GM21423 (cell line): ENCODE measurements around the gene B4GALT2.

Experiments used
- ATAC-seq: cut with Tn5 transposase; IDR thresholded peaks from one replicate; pipeline ENCODE4 v1.9.1; 2021; ENCODE audit warnings: mild to moderate bottlenecking, moderate library complexity; ENCODE audit not compliant: unreplicated experiment

B4GALT2 gene

GRCh38 chr1:43969416-43969745 lies 9.6 kb upstream of the B4GALT2 start:
- ATAC-seq, result no peak

DNA sequence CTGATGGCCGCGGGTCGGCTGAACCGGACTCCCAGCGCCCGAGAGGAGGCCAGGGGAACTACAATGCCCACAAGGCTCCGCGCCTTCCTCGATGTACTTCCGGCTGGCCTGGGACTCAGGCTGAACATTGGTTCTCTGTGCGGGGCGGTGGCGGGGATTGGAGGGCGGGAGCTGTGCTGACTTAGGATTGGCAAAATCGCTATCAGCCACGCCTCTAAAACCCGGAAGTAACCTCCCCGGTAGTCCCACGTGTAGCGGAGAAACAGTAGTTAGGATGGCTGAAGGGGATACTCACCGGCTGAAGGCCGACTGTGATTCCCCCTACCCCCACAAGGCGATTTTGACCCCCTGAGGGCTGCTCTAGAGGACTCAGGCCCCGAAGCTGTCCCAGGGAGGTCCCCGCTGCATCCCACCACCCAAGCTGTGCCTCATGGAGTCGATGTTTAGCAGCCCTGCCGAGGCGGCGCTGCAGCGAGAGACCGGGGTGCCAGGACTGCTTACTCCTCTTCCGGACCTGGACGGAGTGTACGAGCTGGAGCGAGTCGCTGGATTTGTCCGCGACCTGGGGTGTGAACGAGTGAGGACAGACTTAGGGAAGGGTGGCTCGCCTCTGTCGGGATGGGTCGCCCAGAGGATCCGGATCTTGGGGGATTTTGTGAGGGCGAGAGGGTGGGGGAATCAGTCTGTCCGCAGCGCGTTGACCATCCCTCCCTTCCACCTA lies 9.1 kb upstream of the B4GALT2 start, which contains the start of gene DPH2:
Gene DPH2, plus strand, starts transcription at position 265 of the 721 bp plus-strand sequence. Its CDS starts 166 bp downstream, at position 431.
- ATAC-seq, result peak; percentile 80

DNA sequence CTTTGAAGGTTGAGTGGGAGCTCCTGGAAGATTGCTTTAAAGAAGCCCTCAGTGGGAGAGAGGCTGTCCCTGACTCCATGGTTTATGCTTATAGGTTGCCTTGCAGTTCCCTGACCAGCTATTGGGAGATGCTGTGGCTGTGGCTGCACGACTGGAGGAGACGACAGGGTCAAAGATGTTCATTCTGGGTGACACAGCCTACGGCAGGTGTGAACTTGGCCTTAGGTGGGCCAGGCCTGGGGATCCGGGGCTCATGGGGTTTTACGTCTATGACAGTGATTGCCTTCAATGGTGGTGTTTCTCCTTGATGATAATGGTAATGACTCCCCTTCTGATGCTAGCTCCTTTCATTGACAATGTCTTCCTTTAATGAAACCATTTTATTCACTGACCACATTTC lies 8.5 kb upstream of the B4GALT2 start:
- ATAC-seq, result no peak

GRCh38 chr1:43970911-43971310 lies 8.1 kb upstream of the B4GALT2 start:
- no peak for ATAC-seq

- no peak for ATAC-seq
Observed at GRCh38 chr1:43971336-43971980, 7.6 kb upstream of the B4GALT2 start.

DNA sequence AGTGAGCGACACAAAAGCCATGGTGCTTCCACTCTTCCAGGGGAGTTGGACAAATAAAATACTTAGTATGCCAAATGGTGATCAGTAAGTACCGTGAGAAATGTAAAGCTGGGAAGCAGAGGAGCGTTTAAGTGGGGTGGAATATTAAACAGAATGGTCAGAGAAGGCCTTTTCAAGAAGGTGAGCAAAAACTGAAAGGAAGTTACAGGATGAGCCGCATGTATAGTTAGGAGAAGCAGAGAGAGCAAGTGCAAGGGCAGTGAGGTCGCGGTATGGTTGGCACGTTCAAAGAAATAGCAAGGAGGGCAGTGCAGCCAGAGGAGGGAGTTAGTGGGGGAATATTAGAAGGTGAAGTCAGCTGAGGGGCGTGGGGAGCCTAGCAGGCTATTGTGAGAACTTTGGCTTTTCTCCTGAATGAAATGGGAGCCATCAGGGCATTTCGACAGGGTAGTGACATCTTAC lies 5.0 kb upstream of the B4GALT2 start:
- ATAC-seq, result no peak

DNA sequence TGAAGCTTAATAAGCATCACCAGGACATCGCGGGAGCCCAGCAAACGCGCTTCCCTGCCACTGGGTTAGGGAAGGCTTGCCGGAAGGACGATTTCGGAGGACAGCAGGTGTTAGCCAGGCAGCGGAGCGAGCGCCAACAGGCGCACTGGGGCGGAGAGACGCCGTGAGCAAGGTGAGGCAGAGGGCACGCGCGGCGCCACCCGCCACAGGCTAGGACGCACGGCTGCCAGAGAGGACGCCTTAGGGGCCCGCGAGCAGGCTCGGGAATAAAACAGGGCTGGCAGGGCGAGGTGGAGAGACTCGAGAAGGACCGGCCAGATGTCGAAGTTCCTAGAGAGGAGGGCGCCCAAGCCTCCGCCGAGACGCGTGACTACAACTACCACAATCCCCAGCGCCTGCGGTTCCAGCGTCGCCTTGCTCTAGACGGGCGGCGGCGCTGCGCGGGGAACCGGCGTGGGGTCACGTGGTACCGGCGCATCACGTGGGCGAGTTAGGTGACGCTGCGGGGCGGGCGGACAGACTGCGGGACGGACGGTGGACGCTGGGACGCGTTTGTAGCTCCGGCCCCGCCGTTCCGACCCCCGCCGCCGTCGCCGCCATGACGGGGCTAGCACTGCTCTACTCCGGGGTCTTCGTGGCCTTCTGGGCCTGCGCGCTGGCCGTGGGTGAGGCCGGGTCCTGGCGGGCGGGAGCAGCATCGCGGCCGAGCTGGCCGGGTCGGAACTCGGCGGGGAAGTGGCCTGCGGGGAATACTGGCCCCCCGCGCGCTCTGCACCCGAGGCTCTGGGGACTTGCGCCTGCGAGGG lies 4.4 kb upstream of the B4GALT2 start, which contains the start of gene ATP6V0B:
Gene ATP6V0B, plus strand, starts transcription at position 518 of the 806 bp plus-strand sequence. Its CDS starts 81 bp downstream, at position 599.
- ATAC-seq, result peak; percentile 63

GRCh38 chr1:43975249-43975961 lies 3.6 kb upstream of the B4GALT2 start:
- ATAC-seq, result peak; percentile 0

DNA sequence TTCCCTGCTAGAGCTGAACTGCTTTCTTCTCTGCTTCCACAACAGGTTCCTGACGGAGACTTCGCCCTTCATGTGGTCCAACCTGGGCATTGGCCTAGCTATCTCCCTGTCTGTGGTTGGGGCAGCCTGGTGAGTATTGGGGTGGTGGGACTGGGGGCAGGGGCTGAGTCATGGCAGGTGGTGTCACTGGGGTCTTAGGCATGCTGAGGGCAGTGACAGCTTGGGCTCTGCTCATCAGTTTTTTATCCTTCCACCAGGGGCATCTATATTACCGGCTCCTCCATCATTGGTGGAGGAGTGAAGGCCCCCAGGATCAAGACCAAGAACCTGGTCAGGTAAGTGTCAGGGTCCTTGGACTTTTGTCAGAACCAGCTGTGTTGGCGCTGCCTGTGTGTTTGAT lies 3.0 kb upstream of the B4GALT2 start:
- no peak for ATAC-seq

DNA sequence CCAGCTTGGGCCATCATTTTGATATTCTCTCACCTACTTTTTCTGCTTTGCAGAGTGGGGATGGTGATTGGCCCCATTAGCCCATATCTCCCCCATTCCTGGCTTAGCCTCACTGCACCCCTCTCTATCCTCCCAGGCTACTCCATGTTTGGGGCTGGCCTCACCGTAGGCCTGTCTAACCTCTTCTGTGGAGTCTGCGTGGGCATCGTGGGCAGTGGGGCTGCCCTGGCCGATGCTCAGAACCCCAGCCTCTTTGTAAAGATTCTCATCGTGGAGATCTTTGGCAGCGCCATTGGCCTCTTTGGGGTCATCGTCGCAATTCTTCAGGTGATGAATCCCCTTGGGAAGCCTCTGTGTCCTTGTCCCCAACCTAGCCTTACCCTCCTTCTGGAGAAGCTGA lies 2.1 kb upstream of the B4GALT2 start:
- ATAC-seq, result no peak

DNA sequence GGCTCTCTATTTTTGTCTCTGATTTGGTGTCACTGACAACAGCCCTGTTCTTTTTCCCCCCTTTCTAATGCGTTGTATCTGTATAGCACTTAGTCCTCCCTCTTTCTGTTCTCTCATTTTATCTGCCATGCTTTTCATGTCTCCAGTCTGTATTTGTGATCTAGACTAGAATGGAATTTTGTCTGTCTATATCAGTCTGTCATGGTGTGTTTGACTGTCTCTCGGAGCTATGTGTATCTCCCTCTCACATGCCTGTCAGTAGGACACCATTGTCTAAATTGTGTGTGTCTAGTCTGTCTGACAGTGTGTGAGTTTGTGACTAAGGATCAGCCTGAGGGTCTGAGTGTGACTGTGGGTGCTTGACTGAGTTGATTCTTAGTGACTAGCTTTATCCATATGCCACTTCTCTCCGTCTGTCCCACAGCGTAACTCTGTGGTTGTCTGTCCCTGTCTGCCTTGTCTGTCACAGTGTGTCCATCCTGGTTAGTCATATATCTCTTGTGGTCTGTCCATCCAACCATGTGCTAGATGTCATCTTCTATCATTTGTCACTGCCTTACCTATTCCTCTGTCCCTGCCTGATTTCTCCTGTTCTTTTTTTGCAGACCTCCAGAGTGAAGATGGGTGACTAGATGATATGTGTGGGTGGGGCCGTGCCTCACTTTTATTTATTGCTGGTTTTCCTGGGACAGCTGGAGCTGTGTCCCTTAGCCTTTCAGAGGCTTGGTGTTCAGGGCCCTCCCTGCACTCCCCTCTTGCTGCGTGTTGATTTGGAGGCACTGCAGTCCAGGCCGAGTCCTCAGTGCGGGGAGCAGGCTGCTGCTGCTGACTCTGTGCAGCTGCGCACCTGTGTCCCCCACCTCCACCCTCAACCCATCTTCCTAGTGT lies 1.4 kb upstream of the B4GALT2 start:
- ATAC-seq, result no peak

DNA sequence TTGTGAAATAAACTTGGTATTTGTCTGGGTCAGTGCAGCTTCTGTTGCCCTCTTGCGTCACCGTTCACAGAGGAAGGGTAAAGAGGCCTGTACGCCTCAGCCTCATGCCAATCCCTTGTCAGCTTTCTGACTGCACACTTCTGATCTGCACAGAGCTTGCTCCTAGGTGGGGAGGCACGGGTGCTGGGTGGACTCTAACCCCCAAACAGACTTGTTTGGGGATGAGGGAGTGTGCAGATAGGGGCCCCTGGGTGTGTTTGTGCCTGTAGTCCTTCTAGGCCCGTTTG lies 803 bp upstream of the B4GALT2 start:
- ATAC-seq, result no peak

GRCh38 chr1:43979261-43979527 lies 184 bp downstream of the B4GALT2 start:
- ATAC-seq, result no peak

DNA sequence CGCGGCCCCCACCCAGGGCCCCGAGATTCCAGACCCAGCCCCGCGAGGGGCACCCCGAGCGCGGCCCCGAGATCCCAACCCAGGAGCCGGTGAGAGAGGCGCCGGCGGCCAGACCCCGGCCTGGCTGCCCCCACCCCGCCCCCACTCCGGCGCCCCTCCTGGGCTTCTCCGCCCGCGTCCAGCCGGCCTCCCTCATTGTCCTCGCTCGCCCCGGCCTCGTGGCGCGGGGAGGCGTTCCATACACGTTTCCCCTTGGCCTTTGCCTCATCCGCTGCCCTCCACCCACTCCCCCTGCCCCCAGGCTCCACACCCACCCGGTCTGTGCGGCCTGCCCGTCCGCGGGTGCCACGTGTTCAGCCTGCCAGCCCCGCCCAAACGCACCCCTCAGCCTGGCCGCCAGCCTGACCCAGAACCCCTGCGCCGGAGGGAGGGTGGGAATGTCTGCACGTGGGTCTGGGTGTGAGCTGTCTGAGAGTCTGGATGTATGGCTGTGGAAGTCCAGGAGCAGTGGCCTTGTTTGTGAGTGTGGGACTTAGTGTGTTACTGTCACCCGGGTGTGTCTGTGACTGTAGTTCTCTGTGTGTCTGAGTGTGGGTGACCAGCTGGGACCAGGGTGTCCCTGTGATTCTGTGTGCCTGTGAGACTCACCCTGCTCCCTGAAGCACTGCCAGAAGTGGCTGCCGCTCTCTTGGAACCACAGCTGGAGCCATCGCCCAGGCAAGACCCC lies 681 bp downstream of the B4GALT2 start:
- ATAC-seq, result no peak

- no peak for ATAC-seq
Observed at GRCh38 chr1:43980255-43981134, 1.5 kb downstream of the B4GALT2 start.

- ATAC-seq, result no peak
Observed at GRCh38 chr1:43981135-43981491, 2.1 kb downstream of the B4GALT2 start.

DNA sequence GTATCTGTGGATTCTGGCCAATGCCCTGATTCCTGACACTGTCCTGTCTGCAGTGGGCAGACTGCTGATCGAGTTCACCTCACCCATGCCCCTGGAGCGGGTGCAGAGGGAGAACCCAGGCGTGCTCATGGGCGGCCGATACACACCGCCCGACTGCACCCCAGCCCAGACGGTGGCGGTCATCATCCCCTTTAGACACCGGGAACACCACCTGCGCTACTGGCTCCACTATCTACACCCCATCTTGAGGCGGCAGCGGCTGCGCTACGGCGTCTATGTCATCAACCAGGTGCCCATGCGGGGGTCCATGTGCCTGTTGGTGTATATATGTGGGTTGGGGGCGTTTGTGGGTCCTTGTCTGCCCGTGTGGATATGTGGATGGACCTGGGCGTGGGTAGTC lies 2.6 kb downstream of the B4GALT2 start:
- ATAC-seq, result no peak

DNA sequence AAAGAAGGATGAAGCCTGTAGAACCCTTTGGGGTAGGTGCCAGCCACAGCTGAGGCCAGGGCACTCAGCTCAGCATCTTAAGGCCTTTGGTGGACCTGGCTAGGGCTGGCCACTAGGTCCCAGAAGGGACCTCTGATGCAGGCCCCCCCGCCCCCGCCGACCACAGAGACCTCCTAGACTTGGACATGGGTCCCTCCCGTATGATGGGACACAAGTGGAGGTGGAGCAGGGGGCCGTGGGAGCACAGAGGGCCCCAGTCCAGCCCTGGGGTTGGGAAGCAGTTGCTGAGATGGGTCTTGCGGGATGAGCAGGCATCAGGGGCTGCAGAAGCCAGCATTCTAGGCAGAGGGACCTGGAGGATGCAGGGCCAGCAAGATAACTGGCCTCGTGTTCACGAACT lies 3.2 kb downstream of the B4GALT2 start:
- ATAC-seq, result no peak

DNA sequence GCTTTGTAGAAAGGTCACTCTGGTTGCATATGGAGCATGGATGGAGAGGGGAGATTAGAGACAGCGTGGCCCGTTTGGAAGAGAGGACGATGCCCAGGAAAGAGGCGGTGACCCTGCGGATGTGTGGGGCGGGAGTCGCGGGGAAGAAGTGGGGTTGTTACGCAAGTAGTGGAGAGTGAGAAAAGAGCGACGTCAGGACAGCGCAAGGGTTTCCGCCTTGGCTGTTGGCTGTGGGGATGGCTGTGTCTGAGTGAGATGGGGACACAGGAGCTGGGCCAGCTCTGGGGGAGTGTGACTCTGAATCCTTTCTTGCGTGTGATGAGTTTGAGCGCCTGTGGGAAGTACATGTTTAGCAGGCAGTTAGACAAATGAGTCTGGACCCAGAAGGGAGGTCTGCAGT lies 3.8 kb downstream of the B4GALT2 start:
- ATAC-seq, result no peak
